ENCODE data around the gene HSF5.

DNA sequence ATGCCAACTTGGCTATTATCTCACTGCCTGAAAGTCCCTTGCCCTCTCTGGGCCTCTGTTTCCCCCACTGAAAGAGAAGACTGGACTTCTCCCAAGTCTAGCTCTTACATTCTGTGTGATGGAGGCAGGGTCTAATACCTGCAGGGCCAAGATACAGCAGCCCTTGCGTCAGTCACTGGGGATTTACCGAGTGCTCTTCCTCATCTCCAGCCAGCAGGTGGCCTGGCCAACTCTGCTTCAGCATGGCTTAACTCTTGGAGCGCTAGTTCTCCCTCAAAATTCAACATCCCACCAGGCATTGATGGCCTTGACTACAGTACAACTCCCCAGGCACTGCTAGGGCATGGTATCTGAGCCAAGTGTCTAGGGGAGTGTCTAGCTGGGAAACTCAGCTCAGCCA is 46.1 kb upstream of the HSF5 start:
- TF ChIP-seq EZH2 (IDR thresholded peaks at IDR 0.05) = no peak
- TF ChIP-seq POLR2AphosphoS5 (IDR thresholded peaks at IDR 0.05; ENCODE audit: borderline replicate concordance, low read depth, low read length) = no peak

Measured in SK-N-MC (cell line).